HEK293 (cell line): ENCODE results near the gene IGF2BP1.

Experiments
- EGR2 ChIP-seq: fragments of 450-650 bp; formaldehyde crosslinking; IDR thresholded peaks from 2 replicates; pipeline ENCODE4 v1.5.1; 2016; ENCODE audit warnings: low read depth, missing biosample characterization, missing genetic modification characterization
- GLI4 ChIP-seq: fragments of 450-650 bp; formaldehyde crosslinking; IDR thresholded peaks from 2 replicates; pipeline ENCODE4 v1.5.1; 2016; ENCODE audit warnings: missing biosample characterization, missing genetic modification characterization
- IKZF3 ChIP-seq: fragments of 450-650 bp; IDR thresholded peaks from 2 replicates; pipeline ENCODE4 v1.5.0; 2018; ENCODE audit warnings: missing biosample characterization, mild to moderate bottlenecking, missing genetic modification characterization, moderate library complexity
- INSM2 ChIP-seq: fragments of 450-650 bp; formaldehyde crosslinking; IDR thresholded peaks from 2 replicates; pipeline ENCODE4 v1.5.1; 2016; ENCODE audit warnings: missing biosample characterization, missing genetic modification characterization
- OSR2 ChIP-seq: fragments of 450-650 bp; formaldehyde crosslinking; IDR thresholded peaks from 2 replicates; pipeline ENCODE4 v1.5.1; 2016; ENCODE audit warnings: missing biosample characterization, missing genetic modification characterization
- REST ChIP-seq: fragments of 450-650 bp; formaldehyde crosslinking; IDR thresholded peaks from 2 replicates; pipeline ENCODE4 v1.5.1; 2016; ENCODE audit warnings: missing biosample characterization, missing genetic modification characterization
- SP2 ChIP-seq: fragments of 450-650 bp; formaldehyde crosslinking; IDR thresholded peaks from 2 replicates; pipeline ENCODE4 v1.5.1; 2016; ENCODE audit warnings: missing biosample characterization, missing genetic modification characterization
- TCF7L2 ChIP-seq: IDR thresholded peaks from 2 replicates; pipeline ENCODE4 v1.6.1; 2011; ENCODE audit warnings: low read depth, mild to moderate bottlenecking, inconsistent platforms, low read length, moderate library complexity, borderline replicate concordance
- YY2 ChIP-seq: fragments of 450-650 bp; formaldehyde crosslinking; IDR thresholded peaks from 2 replicates; pipeline ENCODE4 v1.5.1; 2016; ENCODE audit warnings: missing biosample characterization, missing genetic modification characterization
- ZBTB20 ChIP-seq: fragments of 450-650 bp; formaldehyde crosslinking; IDR thresholded peaks from 2 replicates; pipeline ENCODE4 v1.5.1; 2016; ENCODE audit warnings: missing biosample characterization, missing genetic modification characterization
- ZBTB6 ChIP-seq: fragments of 450-650 bp; formaldehyde crosslinking; IDR thresholded peaks from 2 replicates; pipeline ENCODE4 v1.5.1; 2017; ENCODE audit warnings: missing biosample characterization, missing genetic modification characterization
- ZFP37 ChIP-seq: fragments of 450-650 bp; formaldehyde crosslinking; IDR thresholded peaks from 2 replicates; pipeline ENCODE4 v1.5.1; 2016; ENCODE audit warnings: missing biosample characterization, missing genetic modification characterization
- ZNF266 ChIP-seq: fragments of 450-650 bp; formaldehyde crosslinking; IDR thresholded peaks from 2 replicates; pipeline ENCODE4 v1.5.1; 2016; ENCODE audit warnings: missing biosample characterization, missing genetic modification characterization, low read depth
- ZNF501 ChIP-seq: fragments of 450-650 bp; formaldehyde crosslinking; IDR thresholded peaks from 2 replicates; pipeline ENCODE4 v1.5.1; 2016; ENCODE audit warnings: missing biosample characterization, missing genetic modification characterization
- ZNF510 ChIP-seq: fragments of 450-650 bp; formaldehyde crosslinking; IDR thresholded peaks from 2 replicates; pipeline ENCODE4 v1.5.1; 2018; ENCODE audit warnings: mild to moderate bottlenecking, missing genetic modification characterization, missing biosample characterization; ENCODE audit not compliant: insufficient replicate concordance
- ZNF513 ChIP-seq: fragments of 450-650 bp; IDR thresholded peaks from 2 replicates; pipeline ENCODE4 v1.5.1; 2018; ENCODE audit warnings: missing biosample characterization, missing genetic modification characterization
- ZNF560 ChIP-seq: fragments of 450-650 bp; formaldehyde crosslinking; IDR thresholded peaks from 2 replicates; pipeline ENCODE4 v1.5.1; 2017; ENCODE audit warnings: missing biosample characterization, missing genetic modification characterization, borderline replicate concordance
- ZNF561 ChIP-seq: fragments of 450-650 bp; IDR thresholded peaks from 2 replicates; pipeline ENCODE4 v1.5.1; 2018; ENCODE audit warnings: missing biosample characterization, missing genetic modification characterization, borderline replicate concordance
- ZNF624 ChIP-seq: fragments of 450-650 bp; formaldehyde crosslinking; IDR thresholded peaks from 2 replicates; pipeline ENCODE4 v1.5.1; 2017; ENCODE audit warnings: missing biosample characterization, missing genetic modification characterization
- ZNF654 ChIP-seq: fragments of 450-650 bp; formaldehyde crosslinking; IDR thresholded peaks from 2 replicates; pipeline ENCODE4 v1.5.1; 2016; ENCODE audit warnings: low read depth, missing biosample characterization, missing genetic modification characterization
- ZNF658 ChIP-seq: fragments of 450-650 bp; formaldehyde crosslinking; IDR thresholded peaks from 2 replicates; pipeline ENCODE4; 2016; ENCODE audit warnings: missing biosample characterization, missing genetic modification characterization
- ZNF701 ChIP-seq: fragments of 450-650 bp; formaldehyde crosslinking; IDR thresholded peaks from 2 replicates; pipeline ENCODE4 v1.5.1; 2016; ENCODE audit warnings: missing biosample characterization, missing genetic modification characterization
- ZSCAN5A ChIP-seq: fragments of 450-650 bp; formaldehyde crosslinking; IDR thresholded peaks from 2 replicates; pipeline ENCODE4 v1.5.1; 2016; ENCODE audit warnings: missing biosample characterization, missing genetic modification characterization
- TF ChIP-seq, protein P1 (sequence below): IDR thresholded peaks from 2 replicates; pipeline ENCODE4 v1.6.1; 2011; ENCODE audit warnings: mild to moderate bottlenecking, low read depth, low read length, borderline replicate concordance
- TF ChIP-seq, protein P2 (sequence below): fragments of 450-650 bp; formaldehyde crosslinking; IDR thresholded peaks from 2 replicates; pipeline ENCODE4 v1.5.1; 2016; ENCODE audit warnings: missing biosample characterization, missing genetic modification characterization
- TF ChIP-seq, protein P3 (sequence below): fragments of 450-650 bp; formaldehyde crosslinking; IDR thresholded peaks from 2 replicates; pipeline ENCODE4 v1.5.1; 2017; ENCODE audit warnings: missing biosample characterization, mild to moderate bottlenecking, missing genetic modification characterization, moderate library complexity

Gene IGF2BP1

GRCh38 chr17:48997827-48998586 is 822 bp downstream of the IGF2BP1 start (continued):
- TF ChIP-seq INSM2 (tag by site-specific recombination) (no peak), ZNF560 (tag by site-specific recombination) (no peak), ZNF624 (tag by site-specific recombination) (no peak), ZBTB6 (no peak), YY2 (peak; percentile 66; the same call in 1 of the 2 replicates), OSR2 (tag by site-specific recombination) (no peak; the same call in 1 of the 2 replicates), IKZF3 (tag by site-specific recombination) (peak; percentile 61), ZNF561 (tag by site-specific recombination) (no peak), GLI4 (no peak), ZNF658 (tag by site-specific recombination) (no peak), ZNF513 (tag by site-specific recombination) (no peak), TCF7L2 (no peak), ZSCAN5A (tag by site-specific recombination) (no peak), ZNF510 (no peak), ZBTB20 (tag by site-specific recombination) (peak; percentile 56), REST (tag by site-specific recombination) (no peak), ZNF654 (tag by site-specific recombination) (no peak), ZNF701 (tag by site-specific recombination) (no peak), ZFP37 (tag by site-specific recombination) (0 out of 2 replicates have a peak, but pooled peaks have one; percentile 1), ZNF266 (tag by site-specific recombination) (no peak), EGR2 (tag by site-specific recombination) (peak; percentile 85), SP2 (tag by site-specific recombination) (peak; percentile 79), ZNF501 (tag by site-specific recombination) (no peak; the same call in 1 of the 2 replicates)
- TF ChIP-seq, protein P1, sequence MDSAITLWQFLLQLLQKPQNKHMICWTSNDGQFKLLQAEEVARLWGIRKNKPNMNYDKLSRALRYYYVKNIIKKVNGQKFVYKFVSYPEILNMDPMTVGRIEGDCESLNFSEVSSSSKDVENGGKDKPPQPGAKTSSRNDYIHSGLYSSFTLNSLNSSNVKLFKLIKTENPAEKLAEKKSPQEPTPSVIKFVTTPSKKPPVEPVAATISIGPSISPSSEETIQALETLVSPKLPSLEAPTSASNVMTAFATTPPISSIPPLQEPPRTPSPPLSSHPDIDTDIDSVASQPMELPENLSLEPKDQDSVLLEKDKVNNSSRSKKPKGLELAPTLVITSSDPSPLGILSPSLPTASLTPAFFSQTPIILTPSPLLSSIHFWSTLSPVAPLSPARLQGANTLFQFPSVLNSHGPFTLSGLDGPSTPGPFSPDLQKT, result no peak
- TF ChIP-seq, protein P2, sequence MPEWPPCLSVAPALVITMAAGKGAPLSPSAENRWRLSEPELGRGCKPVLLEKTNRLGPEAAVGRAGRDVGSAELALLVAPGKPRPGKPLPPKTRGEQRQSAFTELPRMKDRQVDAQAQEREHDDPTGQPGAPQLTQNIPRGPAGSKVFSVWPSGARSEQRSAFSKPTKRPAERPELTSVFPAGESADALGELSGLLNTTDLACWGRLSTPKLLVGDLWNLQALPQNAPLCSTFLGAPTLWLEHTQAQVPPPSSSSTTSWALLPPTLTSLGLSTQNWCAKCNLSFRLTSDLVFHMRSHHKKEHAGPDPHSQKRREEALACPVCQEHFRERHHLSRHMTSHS, result no peak
- TF ChIP-seq, protein P3, sequence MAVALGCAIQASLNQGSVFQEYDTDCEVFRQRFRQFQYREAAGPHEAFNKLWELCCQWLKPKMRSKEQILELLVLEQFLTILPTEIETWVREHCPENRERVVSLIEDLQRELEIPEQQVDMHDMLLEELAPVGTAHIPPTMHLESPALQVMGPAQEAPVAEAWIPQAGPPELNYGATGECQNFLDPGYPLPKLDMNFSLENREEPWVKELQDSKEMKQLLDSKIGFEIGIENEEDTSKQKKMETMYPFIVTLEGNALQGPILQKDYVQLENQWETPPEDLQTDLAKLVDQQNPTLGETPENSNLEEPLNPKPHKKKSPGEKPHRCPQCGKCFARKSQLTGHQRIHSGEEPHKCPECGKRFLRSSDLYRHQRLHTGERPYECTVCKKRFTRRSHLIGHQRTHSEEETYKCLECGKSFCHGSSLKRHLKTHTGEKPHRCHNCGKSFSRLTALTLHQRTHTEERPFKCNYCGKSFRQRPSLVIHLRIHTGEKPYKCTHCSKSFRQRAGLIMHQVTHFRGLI (tag by site-specific recombination), result no peak
